ENCODE data around the gene TMEM138.

The TMEM138 gene

GRCh38 chr11:61361741-61362541 lies at the start of gene TMEM138, which contains the start of gene CYB561A3:
Gene TMEM138, plus strand, starts transcription at chr11:61362374. Its CDS starts 2,017 bp downstream, at chr11:61364391.
Gene CYB561A3, minus strand, starts transcription at chr11:61361882. Its CDS starts 5,169 bp downstream, at chr11:61356713.
- DNase-seq (ENCODE audit: low spot score), result peak; percentile 94

GRCh38 chr11:61315260-61315659 lies 46.9 kb upstream of the TMEM138 start:
- DNase-seq (ENCODE audit: low spot score), result no peak

GRCh38 chr11:61325649-61326414 lies 36.3 kb upstream of the TMEM138 start:
- DNase-seq (ENCODE audit: low spot score), result no peak

- DNase-seq (ENCODE audit: low spot score), result no peak
Observed at GRCh38 chr11:61327669-61328071, 34.5 kb upstream of the TMEM138 start.

GRCh38 chr11:61328351-61328750 lies 33.8 kb upstream of the TMEM138 start:
- DNase-seq (ENCODE audit: low spot score), result no peak

GRCh38 chr11:61329871-61330270 lies 32.3 kb upstream of the TMEM138 start:
- no peak for DNase-seq (ENCODE audit: low spot score)

- DNase-seq (ENCODE audit: low spot score), result no peak
Observed at GRCh38 chr11:61331651-61332050, 30.5 kb upstream of the TMEM138 start.

- DNase-seq (ENCODE audit: low spot score), result no peak
Observed at GRCh38 chr11:61332281-61332796, 29.8 kb upstream of the TMEM138 start.

GRCh38 chr11:61332797-61333549 lies 29.2 kb upstream of the TMEM138 start, which contains the start of the genes DDB1 and TKFC:
Gene DDB1, minus strand, starts transcription at chr11:61333105. Its CDS starts 137 bp downstream, at chr11:61332968.
Gene TKFC, plus strand, starts transcription at chr11:61333228. Its CDS starts 1,501 bp downstream, at chr11:61334729.
- peak; percentile 94 for DNase-seq (ENCODE audit: low spot score)

GRCh38 chr11:61333550-61334433 lies 28.4 kb upstream of the TMEM138 start:
- DNase-seq (ENCODE audit: low spot score), result no peak

GRCh38 chr11:61334434-61335354 lies 27.5 kb upstream of the TMEM138 start:
- no peak for DNase-seq (ENCODE audit: low spot score)

- DNase-seq (ENCODE audit: low spot score), result no peak
Observed at GRCh38 chr11:61335355-61335710, 26.8 kb upstream of the TMEM138 start.

GRCh38 chr11:61336171-61336935 lies 25.8 kb upstream of the TMEM138 start:
- peak; percentile 81 for DNase-seq (ENCODE audit: low spot score)

GRCh38 chr11:61337706-61338470 lies 24.3 kb upstream of the TMEM138 start:
- DNase-seq (ENCODE audit: low spot score), result no peak

GRCh38 chr11:61338783-61339489 lies 23.2 kb upstream of the TMEM138 start:
- no peak for DNase-seq (ENCODE audit: low spot score)

GRCh38 chr11:61339490-61339878 lies 22.7 kb upstream of the TMEM138 start:
- no peak for DNase-seq (ENCODE audit: low spot score)

- DNase-seq (ENCODE audit: low spot score), result no peak
Observed at GRCh38 chr11:61340979-61341378, 21.2 kb upstream of the TMEM138 start.

GRCh38 chr11:61341706-61342105 lies 20.5 kb upstream of the TMEM138 start:
- DNase-seq (ENCODE audit: low spot score), result no peak

Measured in LoVo (cell line).